ENCODE data around the gene LAPTM5. TPM values are rescaled to one million over a fixed set of nuclear protein-coding genes. Genes with fewer than 3 reads are reported as not detected.

LAPTM5 gene
- total and polyA plus RNA-seq, 2 of the 13 experiments (the other 11 are each of a cell fraction or from before 2014, with no cell fraction given), result 0.41 to 0.86 TPM

DNA sequence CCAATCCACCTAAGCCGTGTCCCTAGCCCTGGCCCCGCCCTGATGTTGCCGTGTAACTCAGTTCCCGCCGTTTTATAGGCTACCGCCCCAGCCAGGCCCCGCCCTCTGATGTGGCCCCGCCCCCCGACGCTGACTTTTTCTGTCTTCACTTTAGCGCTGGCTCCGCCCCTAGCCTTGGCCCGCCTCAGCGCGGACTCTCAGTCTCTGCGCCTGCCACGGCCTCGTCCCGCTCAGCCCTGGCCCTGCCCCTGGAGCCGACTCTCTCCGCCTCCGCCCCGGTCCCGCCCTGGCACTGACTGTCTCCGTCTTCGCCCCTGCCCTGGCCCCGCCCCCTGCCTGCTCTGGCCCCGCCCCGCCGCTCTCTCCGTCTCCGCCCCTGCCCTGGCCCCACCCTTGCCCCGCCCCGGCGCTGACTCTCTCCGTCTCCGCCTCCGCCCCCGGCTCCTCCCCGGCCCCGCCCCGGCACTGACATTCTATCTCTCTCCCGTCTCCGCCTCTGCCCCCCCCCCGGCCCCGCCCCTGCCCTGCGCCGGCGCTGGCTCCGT is 39.4 kb downstream of the LAPTM5 start:
- in situ Hi-C loops (cut with HindIII; ENCODE audit: extremely low pct_ligation_motif_present, low pct_unique_long_range_greater_than_20kb), result loop anchor here (5.0 to 10.0 kb wide), 3 partner anchors 59 to 1473 kb away; no protein-coding TSS in a partner anchor
- WGBS (ENCODE audit: low lambda C conversion rate), result 3% methylated on average over 40 of the region's 50 CpGs
- H2AFZ ChIP-seq (ENCODE audit: low read length), result no peak overlapping the region
- TF ChIP-seq, protein P1, sequence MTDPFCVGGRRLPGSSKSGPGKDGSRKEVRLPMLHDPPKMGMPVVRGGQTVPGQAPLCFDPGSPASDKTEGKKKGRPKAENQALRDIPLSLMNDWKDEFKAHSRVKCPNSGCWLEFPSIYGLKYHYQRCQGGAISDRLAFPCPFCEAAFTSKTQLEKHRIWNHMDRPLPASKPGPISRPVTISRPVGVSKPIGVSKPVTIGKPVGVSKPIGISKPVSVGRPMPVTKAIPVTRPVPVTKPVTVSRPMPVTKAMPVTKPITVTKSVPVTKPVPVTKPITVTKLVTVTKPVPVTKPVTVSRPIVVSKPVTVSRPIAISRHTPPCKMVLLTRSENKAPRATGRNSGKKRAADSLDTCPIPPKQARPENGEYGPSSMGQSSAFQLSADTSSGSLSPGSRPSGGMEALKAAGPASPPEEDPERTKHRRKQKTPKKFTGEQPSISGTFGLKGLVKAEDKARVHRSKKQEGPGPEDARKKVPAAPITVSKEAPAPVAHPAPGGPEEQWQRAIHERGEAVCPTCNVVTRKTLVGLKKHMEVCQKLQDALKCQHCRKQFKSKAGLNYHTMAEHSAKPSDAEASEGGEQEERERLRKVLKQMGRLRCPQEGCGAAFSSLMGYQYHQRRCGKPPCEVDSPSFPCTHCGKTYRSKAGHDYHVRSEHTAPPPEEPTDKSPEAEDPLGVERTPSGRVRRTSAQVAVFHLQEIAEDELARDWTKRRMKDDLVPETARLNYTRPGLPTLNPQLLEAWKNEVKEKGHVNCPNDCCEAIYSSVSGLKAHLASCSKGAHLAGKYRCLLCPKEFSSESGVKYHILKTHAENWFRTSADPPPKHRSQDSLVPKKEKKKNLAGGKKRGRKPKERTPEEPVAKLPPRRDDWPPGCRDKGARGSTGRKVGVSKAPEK (CRISPR knock-in tag; IDR thresholded peaks at IDR 0.05; ENCODE audit: borderline replicate concordance), result no peak
- TF ChIP-seq NR3C1 (CRISPR knock-in tag; IDR thresholded peaks at IDR 0.05) (no peak), SMYD3 (CRISPR knock-in tag; IDR thresholded peaks at IDR 0.05) (no peak), SAFB2 (CRISPR knock-in tag; IDR thresholded peaks at IDR 0.05; ENCODE audit: borderline replicate concordance, low read depth) (0 out of 2 replicates have a peak, but pooled peaks have one; percentile 0), SMAD3 (CRISPR knock-in tag; IDR thresholded peaks at IDR 0.05) (no peak)
- TF ChIP-seq, protein P2, sequence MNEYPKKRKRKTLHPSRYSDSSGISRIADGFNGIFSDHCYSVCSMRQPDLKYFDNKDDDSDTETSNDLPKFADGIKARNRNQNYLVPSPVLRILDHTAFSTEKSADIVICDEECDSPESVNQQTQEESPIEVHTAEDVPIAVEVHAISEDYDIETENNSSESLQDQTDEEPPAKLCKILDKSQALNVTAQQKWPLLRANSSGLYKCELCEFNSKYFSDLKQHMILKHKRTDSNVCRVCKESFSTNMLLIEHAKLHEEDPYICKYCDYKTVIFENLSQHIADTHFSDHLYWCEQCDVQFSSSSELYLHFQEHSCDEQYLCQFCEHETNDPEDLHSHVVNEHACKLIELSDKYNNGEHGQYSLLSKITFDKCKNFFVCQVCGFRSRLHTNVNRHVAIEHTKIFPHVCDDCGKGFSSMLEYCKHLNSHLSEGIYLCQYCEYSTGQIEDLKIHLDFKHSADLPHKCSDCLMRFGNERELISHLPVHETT (CRISPR knock-in tag; conservative IDR thresholded peaks at IDR 0.05), result no peak
- TF ChIP-seq, protein P3, sequence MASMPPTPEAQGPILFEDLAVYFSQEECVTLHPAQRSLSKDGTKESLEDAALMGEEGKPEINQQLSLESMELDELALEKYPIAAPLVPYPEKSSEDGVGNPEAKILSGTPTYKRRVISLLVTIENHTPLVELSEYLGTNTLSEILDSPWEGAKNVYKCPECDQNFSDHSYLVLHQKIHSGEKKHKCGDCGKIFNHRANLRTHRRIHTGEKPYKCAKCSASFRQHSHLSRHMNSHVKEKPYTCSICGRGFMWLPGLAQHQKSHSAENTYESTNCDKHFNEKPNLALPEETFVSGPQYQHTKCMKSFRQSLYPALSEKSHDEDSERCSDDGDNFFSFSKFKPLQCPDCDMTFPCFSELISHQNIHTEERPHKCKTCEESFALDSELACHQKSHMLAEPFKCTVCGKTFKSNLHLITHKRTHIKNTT (CRISPR knock-in tag; IDR thresholded peaks at IDR 0.05), result no peak
- TF ChIP-seq, protein P4, sequence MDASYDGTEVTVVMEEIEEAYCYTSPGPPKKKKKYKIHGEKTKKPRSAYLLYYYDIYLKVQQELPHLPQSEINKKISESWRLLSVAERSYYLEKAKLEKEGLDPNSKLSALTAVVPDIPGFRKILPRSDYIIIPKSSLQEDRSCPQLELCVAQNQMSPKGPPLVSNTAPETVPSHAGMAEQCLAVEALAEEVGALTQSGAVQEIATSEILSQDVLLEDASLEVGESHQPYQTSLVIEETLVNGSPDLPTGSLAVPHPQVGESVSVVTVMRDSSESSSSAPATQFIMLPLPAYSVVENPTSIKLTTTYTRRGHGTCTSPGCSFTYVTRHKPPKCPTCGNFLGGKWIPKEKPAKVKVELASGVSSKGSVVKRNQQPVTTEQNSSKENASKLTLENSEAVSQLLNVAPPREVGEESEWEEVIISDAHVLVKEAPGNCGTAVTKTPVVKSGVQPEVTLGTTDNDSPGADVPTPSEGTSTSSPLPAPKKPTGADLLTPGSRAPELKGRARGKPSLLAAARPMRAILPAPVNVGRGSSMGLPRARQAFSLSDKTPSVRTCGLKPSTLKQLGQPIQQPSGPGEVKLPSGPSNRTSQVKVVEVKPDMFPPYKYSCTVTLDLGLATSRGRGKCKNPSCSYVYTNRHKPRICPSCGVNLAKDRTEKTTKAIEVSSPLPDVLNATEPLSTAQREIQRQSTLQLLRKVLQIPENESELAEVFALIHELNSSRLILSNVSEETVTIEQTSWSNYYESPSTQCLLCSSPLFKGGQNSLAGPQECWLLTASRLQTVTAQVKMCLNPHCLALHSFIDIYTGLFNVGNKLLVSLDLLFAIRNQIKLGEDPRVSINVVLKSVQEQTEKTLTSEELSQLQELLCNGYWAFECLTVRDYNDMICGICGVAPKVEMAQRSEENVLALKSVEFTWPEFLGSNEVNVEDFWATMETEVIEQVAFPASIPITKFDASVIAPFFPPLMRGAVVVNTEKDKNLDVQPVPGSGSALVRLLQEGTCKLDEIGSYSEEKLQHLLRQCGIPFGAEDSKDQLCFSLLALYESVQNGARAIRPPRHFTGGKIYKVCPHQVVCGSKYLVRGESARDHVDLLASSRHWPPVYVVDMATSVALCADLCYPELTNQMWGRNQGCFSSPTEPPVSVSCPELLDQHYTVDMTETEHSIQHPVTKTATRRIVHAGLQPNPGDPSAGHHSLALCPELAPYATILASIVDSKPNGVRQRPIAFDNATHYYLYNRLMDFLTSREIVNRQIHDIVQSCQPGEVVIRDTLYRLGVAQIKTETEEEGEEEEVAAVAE (CRISPR knock-in tag; IDR thresholded peaks at IDR 0.05; ENCODE audit: borderline replicate concordance), result no peak
- TF ChIP-seq, protein P5, sequence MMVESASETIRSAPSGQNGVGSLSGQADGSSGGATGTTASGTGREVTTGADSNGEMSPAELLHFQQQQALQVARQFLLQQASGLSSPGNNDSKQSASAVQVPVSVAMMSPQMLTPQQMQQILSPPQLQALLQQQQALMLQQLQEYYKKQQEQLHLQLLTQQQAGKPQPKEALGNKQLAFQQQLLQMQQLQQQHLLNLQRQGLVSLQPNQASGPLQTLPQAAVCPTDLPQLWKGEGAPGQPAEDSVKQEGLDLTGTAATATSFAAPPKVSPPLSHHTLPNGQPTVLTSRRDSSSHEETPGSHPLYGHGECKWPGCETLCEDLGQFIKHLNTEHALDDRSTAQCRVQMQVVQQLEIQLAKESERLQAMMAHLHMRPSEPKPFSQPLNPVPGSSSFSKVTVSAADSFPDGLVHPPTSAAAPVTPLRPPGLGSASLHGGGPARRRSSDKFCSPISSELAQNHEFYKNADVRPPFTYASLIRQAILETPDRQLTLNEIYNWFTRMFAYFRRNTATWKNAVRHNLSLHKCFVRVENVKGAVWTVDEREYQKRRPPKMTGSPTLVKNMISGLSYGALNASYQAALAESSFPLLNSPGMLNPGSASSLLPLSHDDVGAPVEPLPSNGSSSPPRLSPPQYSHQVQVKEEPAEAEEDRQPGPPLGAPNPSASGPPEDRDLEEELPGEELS (CRISPR knock-in tag; IDR thresholded peaks at IDR 0.05), result no peak
- TF ChIP-seq, protein P6, sequence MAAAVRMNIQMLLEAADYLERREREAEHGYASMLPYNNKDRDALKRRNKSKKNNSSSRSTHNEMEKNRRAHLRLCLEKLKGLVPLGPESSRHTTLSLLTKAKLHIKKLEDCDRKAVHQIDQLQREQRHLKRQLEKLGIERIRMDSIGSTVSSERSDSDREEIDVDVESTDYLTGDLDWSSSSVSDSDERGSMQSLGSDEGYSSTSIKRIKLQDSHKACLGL (CRISPR knock-in tag; IDR thresholded peaks at IDR 0.05), result no peak

More for the DNA sequence above, 39.4 kb downstream of the LAPTM5 start:
- DNase-seq (ENCODE audit: low spot score) (peak; percentile 84), ATAC-seq (peak; percentile 89), FAIRE-seq (no peak)
- Histone ChIP-seq H3K9ac (ENCODE audit: insufficient read depth, low read depth, low read length) (no peak overlapping the region), H3K4me1 (ENCODE audit: insufficient read depth, low read length) (peaks cover 11% of the 10 kb centered on the region), H3K27ac (ENCODE audit: extremely low read length, insufficient read depth, low read length) (no peak overlapping the region), H3K9me3 (ENCODE audit: low read length) (peaks cover 11% of the 10 kb centered on the region), H3K4me2 (ENCODE audit: low read depth, low read length) (peak overlapping the region; percentile 50), H3K4me3 (replicated peaks in 1 of 3; ENCODE audit: insufficient read depth in 1 of 3, low read depth in 2 of 3, low read length in 3 of 3) (peak overlapping the region in 2 of 3 experiments; percentile 41 to 51; a peak in 3 of 6 replicates), H3K79me2 (ENCODE audit: insufficient read depth, low read length) (no peaks in the 10 kb centered on the region), H3K36me3 (replicated peaks in 1 of 2; ENCODE audit: control insufficient read depth in 1 of 2, insufficient read depth in 2 of 2, low read length in 2 of 2) (no peaks in the 10 kb centered on the region), H4K20me1 (ENCODE audit: insufficient read depth, low read length) (no peaks in the 10 kb centered on the region; the same call in 1 of the 2 replicates), H3K27me3 (ENCODE audit: control insufficient read depth in 1 of 2, insufficient read depth in 2 of 2, low read length in 2 of 2) (no peaks in the 10 kb centered on the region)
- CTCF ChIA-PET (ENCODE audit: low intra/inter-chr PET ratio, low total read pairs), result interaction anchor here (1.8 to 5.3 kb wide), 3 partner anchors 60 to 193 kb away, joined by 7 to 73 read pairs (median 27); no protein-coding TSS in a partner anchor
- POLR2A ChIA-PET, result interaction anchor here (0.9 to 2.1 kb wide), 10 partner anchors 23 to 1536 kb away, joined by 3 to 21 read pairs (median 4); partner anchors contain the start of gene SRSF4
- intact Hi-C loops (cut with micrococcal nuclease; ENCODE audit: unreplicated experiment), result loop anchor here (2.0 kb wide), 1 partner anchor 193 kb away; no protein-coding TSS in a partner anchor
- no TSS peak for BruUV-seq (replicated peaks)

Data from HepG2 (cell line).